Measurements from ENCODE around the gene PPP1R13B. TPM values are rescaled to one million over a fixed set of nuclear protein-coding genes. Genes with fewer than 3 reads are reported as not detected.

Gene PPP1R13B
- total and polyA plus RNA-seq, 7 donors, result 4.7 to 17.9 (median 13.3) TPM

DNA sequence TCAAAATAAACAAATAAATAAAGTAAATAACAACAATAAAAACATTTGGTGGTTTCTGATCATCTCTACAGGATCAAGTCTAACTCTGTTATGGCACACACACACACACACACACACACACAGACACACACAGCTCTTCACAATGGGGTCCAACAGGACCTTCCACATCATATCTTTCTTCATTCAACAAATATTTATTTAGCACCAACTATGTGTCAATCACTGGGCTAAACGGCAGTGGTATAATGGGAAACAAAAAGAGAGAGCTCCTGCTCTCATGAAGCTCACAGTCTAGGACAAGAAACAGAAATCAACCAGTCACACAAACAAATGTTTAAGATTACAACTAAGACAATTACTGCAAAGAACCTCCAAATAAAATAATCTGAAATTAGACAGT lies 9.3 kb downstream of the PPP1R13B start:
- no peak overlapping the region for H3K27ac ChIP-seq
- ATAC-seq, result no peak
- intact Hi-C loops (cut with DNase I), result no loop called here
- no peak overlapping the region for H3K4me3 ChIP-seq
- H3K36me3 ChIP-seq (ENCODE audit: insufficient read depth in 1 of 2, low read depth in 1 of 2), result no peaks in the 10 kb centered on the region
- 46 to 66% (median 59%) methylated on average over 1 of the region's 1 CpG for WGBS, 3 donors
- H3K4me1 ChIP-seq, result peaks cover 16% of the 10 kb centered on the region
- no peaks in the 10 kb centered on the region for H3K27me3 ChIP-seq (ENCODE audit: insufficient read depth in 3 of 3, low read length in 2 of 3)
- H3K9me3 ChIP-seq, result no peaks in the 10 kb centered on the region
- TF ChIP-seq, protein P1, sequence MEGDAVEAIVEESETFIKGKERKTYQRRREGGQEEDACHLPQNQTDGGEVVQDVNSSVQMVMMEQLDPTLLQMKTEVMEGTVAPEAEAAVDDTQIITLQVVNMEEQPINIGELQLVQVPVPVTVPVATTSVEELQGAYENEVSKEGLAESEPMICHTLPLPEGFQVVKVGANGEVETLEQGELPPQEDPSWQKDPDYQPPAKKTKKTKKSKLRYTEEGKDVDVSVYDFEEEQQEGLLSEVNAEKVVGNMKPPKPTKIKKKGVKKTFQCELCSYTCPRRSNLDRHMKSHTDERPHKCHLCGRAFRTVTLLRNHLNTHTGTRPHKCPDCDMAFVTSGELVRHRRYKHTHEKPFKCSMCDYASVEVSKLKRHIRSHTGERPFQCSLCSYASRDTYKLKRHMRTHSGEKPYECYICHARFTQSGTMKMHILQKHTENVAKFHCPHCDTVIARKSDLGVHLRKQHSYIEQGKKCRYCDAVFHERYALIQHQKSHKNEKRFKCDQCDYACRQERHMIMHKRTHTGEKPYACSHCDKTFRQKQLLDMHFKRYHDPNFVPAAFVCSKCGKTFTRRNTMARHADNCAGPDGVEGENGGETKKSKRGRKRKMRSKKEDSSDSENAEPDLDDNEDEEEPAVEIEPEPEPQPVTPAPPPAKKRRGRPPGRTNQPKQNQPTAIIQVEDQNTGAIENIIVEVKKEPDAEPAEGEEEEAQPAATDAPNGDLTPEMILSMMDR (IDR thresholded peaks at IDR 0.05), result no peak
- no peak for DNase-seq

DNA sequence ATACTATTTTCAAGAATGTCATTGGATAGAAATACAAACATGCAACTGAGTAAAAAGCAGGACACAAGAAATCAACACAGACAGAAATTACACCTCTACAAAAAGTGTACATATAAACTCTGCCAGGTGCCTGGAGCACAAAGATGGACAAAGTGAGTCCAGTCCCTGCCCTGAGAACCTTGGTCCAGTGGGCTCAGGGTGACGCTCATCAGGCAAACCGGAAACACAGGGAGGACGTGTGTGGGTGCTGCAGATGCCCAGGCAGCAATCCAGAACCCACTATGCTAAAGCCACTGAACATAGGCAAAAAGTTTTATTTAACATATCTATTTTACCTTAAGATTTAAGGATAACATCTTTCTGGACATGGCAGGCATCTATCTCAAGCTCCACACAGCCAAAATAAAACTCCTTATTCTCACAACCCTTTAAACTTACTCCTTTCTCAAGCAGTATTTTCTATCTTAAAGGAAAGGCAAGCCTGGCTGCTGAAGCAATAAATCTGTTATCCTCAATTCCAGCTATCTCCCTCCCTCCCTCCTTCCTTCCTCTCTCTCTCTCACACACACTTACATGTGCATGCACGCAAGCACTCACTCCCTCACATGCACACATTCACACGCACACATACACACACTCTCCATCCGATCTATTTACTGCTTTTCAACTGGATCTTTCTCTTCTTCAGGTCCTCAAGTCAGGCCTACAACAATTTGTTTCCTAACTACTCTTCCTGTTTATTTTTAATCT lies 10.2 kb downstream of the PPP1R13B start:
- H3K9me3 ChIP-seq, result no peaks in the 10 kb centered on the region
- DNase-seq (no peak), ATAC-seq (no peak)
- H3K27ac ChIP-seq, result no peak overlapping the region
- no peak overlapping the region for H3K4me3 ChIP-seq
- intact Hi-C loops (cut with DNase I), result no loop called here
- H3K36me3 ChIP-seq (ENCODE audit: insufficient read depth in 1 of 2, low read depth in 1 of 2), result no peaks in the 10 kb centered on the region
- no peaks in the 10 kb centered on the region for H3K27me3 ChIP-seq (ENCODE audit: insufficient read depth in 3 of 3, low read length in 2 of 3)
- WGBS, 3 donors, result 65 to 84% (median 78%) methylated on average over 6 of the region's 6 CpGs
- H3K4me1 ChIP-seq, result peaks cover 16% of the 10 kb centered on the region
- TF ChIP-seq, protein P1 (IDR thresholded peaks at IDR 0.05), result no peak

DNA sequence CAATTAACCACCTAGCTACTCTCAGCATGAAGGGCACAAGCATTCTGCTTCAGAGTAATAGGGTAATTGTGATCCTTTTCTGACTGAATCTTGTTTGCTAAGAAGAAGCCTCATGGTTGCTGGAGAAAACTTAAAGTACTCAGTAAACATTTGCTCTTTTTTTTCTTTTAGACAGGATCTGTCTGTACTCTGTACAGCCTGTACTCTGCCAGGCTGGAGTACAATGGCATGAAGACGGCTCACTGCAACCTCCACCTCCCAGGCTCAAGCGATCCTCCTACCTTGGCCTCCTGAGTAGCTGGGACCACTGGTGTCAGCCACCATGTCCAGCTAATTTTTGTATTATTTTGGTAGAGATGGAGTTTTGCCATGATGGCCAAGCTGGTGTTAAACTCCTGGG lies 12.4 kb downstream of the PPP1R13B start:
- no peak for DNase-seq
- no peaks in the 10 kb centered on the region for H3K27me3 ChIP-seq (ENCODE audit: insufficient read depth in 3 of 3, low read length in 2 of 3)
- no peak for ATAC-seq
- intact Hi-C loops (cut with DNase I), result no loop called here
- H3K4me1 ChIP-seq, result peaks cover under 1% of the 10 kb centered on the region
- no peaks in the 10 kb centered on the region for H3K9me3 ChIP-seq
- H3K27ac ChIP-seq, result no peak overlapping the region
- TF ChIP-seq, protein P1 (IDR thresholded peaks at IDR 0.05), result no peak
- H3K4me3 ChIP-seq, result no peak overlapping the region
- WGBS, 3 donors, result 96 to 100% (median 100%) methylated on average over 2 of the region's 2 CpGs
- no peaks in the 10 kb centered on the region for H3K36me3 ChIP-seq (ENCODE audit: insufficient read depth in 1 of 2, low read depth in 1 of 2)

DNA sequence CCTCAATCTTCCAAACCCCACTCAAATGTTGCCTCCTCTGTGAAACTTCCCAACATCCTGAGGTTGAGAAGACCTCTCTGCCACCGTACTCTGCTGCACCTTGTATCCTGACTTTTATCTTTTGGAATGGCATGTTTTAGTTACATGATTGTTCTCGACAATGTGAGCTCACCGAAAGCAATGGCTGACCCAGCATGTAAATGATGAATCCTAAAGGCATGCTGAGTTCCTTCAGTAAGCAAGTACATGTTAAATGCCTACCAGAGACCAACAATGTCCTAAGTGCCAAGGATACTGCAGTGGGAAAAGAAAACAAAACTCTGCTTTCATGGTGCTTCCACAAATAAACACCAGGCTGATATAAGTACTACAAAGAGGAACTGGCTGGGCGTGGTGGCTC lies 13.7 kb downstream of the PPP1R13B start:
- Histone ChIP-seq H3K36me3 (ENCODE audit: insufficient read depth in 1 of 2, low read depth in 1 of 2) (no peaks in the 10 kb centered on the region), H3K27ac (no peak overlapping the region), H3K27me3 (ENCODE audit: insufficient read depth in 3 of 3, low read length in 2 of 3) (no peaks in the 10 kb centered on the region), H3K9me3 (no peaks in the 10 kb centered on the region), H3K4me3 (no peak overlapping the region), H3K4me1 (peaks cover 3% of the 10 kb centered on the region)
- intact Hi-C loops (cut with DNase I), result no loop called here
- TF ChIP-seq, protein P1 (IDR thresholded peaks at IDR 0.05), result no peak
- no peak for ATAC-seq
- DNase-seq, result no peak
- 87 to 91% (median 89%) methylated on average over 4 of the region's 4 CpGs for WGBS, 3 donors

DNA sequence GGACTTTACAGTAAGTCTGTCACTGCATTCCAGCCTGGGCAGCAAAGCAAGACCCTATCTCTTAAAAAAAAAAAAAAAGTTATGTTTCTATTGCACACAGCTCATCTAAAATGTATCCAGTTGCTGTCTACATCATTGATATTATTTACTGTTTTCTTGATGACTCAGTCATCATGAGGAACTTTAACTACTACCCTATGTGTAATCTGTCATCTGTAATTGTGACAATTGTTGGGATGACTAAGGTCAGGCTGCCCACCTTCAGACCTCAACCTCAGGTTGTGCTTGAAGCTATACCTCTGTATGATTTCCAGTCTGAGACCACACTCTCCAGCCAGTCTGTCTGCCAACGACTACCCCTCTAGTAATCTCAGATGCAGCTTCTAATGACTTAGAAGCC lies 15.3 kb downstream of the PPP1R13B start:
- 71 to 87% (median 73%) methylated on average over 1 of the region's 1 CpG for WGBS, 3 donors

More for the DNA sequence above, 15.3 kb downstream of the PPP1R13B start:
- Histone ChIP-seq H3K27me3 (ENCODE audit: insufficient read depth in 3 of 3, low read length in 2 of 3) (no peaks in the 10 kb centered on the region), H3K9me3 (no peaks in the 10 kb centered on the region), H3K36me3 (ENCODE audit: insufficient read depth in 1 of 2, low read depth in 1 of 2) (no peaks in the 10 kb centered on the region), H3K27ac (no peak overlapping the region), H3K4me1 (peaks cover 3% of the 10 kb centered on the region), H3K4me3 (no peak overlapping the region)
- intact Hi-C loops (cut with DNase I), result no loop called here
- no peak for ATAC-seq
- no peak for DNase-seq
- TF ChIP-seq, protein P1 (IDR thresholded peaks at IDR 0.05), result no peak
